NCI-H1092 treated with DMSO at 0.1 percent for 48 hours (cell line): ENCODE measurements around the gene MYMX.

Experiments
- DNase-seq: peaks from one replicate; lab custom pipeline; 2025; lab: John Stamatoyannopoulos, UW

MYMX gene

DNA sequence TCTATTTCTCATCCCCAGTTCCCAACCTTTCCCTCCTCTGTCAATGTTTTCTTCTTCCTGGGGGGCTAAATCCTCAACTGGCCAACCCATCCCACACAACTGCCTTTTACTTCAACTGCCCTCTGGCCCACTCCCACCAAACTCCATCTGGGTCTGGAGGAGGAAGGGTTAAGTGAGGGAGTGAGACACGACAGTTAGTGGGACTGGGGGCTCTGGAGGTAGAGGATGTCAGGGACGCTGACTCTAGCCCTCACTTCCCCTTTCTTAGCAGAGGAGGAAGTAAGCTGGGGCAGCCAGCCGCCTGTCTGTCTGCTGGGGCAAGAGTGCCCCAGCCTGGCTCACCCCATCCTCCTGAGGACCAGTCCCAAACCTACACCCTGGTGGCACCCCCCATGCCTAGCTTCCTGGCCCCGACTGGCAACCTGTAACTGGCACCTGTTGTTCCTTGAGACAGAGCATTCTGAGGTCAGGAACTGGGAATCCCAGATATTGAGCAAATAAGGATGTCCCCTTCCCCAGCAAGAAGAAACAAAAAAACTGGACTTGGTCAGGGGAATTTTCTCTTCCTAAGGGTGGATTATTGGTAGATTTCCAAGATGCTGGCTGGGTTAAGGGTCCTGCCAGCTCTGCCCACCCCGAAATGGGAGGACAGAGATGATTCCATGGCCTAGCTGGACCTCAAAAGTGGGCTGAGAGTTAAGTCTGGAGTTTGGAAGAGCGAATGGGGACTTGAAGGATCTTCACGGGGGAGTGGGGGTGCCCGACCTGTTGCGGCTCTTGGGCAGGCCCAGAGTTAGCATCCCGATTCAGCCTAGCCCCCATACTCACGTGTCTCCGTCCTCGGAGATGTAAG lies 47.7 kb downstream of the MYMX start:
- DNase-seq = no peak

DNA sequence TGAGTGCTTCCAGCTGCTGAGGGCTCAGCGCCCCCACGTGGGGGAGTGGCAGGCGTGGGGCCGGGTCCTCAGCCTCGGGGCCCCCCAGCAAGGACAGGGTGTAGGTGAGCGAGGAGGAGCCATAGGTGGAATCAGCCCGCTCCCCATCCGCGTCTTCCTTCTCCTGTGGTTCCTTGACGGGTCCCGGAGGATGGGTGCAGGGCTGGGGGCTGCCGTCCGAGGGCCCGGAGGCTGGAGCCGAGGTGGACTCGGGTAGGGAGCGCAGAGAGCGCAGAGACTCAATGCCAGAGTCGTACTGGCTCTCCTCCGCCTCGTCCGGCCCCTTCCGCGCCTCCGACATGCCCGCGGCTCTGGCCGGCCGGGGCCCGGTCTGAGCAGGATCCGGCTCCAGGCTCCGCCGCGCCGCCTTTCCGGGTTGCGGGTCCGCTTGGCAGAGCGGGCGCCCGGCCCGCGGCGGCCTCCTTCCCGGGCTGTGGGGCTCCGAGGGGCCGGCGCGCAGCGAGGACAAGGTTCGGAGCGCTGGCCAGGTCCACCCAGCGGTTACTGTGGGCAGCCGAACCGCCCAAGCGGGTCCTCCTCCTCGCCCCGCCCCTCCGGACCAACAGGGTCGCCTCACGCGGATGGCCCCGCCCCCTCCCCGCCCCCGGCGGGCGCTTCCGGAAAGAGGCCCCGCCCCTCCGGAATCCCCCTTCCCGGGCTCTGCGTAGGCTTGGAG lies 48.4 kb downstream of the MYMX start, which contains the start of gene NFKBIE:
Gene NFKBIE (minus strand): TSS at position 545 of the 715 bp plus-strand sequence. CDS start 205 bp downstream, at position 340.
- peak; percentile 89 for DNase-seq

DNA sequence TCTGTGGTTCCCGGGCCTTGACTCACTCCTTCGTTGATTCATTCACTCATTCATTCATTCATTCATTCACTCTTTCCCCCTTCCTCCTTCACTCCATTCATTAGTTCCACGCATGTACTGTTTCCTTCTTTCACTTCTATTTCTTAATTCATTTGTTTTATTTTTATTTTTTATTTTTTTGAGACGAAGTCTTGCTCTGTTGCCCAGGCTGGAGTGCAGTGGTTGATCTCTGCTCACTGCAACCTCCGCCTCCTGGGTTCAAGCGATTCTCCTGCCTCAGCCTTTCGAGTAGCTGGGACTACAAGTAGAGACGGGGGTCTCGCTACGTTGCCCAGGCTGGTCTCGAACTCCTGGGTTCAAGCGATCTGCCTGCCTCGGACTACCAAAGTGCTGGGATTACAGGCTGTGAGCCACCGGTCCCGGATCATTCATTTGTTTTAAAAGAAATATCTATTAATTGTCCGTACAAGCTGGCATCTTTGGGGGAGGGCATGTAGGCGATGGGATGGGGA lies 49.1 kb downstream of the MYMX start:
- no peak for DNase-seq

- no peak for DNase-seq
Observed at GRCh38 chr6:44266347-44266746, 49.6 kb downstream of the MYMX start.

DNA sequence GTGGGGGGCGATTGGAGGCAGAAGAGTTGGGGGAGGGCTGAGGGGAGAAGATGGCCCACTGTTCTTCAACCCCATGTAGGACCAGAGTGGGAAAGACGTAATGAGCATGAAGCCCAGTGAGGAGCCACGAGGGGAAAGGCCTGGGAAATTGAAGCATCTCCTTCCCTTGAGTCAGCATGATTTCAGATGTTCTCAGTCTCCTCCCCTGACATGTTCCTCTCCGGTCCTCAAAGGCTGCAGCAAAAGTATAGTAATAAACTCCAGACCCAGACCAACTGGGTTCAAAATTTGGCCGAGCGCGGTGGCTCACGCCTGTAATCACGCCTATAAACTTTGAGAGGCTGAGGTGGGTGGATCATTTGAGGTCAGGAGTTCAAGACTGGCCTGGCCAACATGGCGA lies 50.5 kb downstream of the MYMX start:
- no peak for DNase-seq
